Measurements from ENCODE around the gene CDC6.

The CDC6 gene

DNA sequence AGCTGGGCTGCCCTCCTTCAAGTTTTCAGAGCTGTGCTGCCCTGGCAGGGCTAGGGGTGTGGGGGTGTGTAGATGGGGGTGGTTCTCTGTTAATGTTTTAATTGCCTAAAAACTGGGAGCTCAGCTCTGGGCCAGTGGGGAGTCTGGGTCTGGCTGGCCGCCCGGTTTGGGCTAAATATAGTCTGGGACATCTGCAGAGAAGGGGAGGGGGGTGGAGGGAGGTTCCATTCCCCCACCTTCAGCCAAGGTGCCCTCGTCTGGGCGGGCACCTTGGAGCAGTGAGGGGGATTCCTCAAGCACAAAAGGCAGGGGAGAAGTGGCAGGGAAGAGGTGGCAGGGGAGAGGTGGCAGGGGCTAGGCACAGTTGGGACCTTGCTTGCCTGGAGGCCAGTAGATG is 34.3 kb downstream of the CDC6 start:
- in situ Hi-C loops (cut with MboI; ENCODE audit: low sequenced_read_pairs) = no loop called here

DNA sequence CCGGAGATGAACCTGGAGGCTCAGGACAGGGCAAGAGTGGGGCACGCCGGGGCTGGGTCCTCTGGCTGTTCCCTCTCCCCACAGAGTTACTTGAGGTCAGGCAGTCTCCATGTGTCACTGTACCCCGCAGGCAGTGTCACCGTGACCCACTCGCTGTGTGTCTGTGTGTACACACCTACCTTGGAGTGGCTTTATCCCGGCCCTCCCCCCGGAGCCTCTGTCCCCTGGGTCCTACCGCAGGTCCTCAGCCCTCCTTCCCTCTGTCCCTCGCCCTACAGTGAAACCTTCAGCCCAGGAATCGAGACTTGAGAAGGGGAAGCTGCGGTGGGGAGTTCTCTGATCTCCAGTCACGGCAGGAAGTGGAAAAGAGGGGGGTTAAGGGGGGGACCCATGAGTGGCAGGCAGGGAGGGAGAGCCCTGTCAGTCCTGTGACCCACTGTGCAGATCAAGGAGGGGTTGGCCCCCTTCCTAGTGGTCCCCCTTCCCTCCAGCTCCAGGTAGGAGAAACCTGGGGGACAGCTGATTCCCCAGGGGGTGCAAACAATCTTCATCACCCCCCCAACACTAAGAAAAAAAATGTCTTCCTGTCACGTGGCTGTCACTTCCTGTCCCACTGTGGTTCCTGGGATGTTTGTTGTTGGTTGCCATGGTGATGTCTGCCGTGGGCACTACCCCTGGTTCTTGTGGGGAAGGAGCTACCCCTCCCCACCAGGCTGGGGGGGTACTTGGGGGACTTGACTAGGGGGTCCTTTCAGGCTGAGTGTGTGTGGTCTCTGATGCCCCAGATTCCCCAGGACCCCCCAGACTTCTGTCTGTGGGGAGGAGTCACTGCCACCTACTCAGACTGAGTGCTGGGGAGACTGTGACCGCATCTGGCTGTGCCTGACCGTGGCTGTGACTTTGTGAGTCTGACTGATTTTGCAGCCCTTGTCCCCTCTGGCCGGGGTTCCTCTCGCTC is 35.0 kb downstream of the CDC6 start:
- in situ Hi-C loops (cut with MboI; ENCODE audit: low sequenced_read_pairs) = no loop called here

DNA sequence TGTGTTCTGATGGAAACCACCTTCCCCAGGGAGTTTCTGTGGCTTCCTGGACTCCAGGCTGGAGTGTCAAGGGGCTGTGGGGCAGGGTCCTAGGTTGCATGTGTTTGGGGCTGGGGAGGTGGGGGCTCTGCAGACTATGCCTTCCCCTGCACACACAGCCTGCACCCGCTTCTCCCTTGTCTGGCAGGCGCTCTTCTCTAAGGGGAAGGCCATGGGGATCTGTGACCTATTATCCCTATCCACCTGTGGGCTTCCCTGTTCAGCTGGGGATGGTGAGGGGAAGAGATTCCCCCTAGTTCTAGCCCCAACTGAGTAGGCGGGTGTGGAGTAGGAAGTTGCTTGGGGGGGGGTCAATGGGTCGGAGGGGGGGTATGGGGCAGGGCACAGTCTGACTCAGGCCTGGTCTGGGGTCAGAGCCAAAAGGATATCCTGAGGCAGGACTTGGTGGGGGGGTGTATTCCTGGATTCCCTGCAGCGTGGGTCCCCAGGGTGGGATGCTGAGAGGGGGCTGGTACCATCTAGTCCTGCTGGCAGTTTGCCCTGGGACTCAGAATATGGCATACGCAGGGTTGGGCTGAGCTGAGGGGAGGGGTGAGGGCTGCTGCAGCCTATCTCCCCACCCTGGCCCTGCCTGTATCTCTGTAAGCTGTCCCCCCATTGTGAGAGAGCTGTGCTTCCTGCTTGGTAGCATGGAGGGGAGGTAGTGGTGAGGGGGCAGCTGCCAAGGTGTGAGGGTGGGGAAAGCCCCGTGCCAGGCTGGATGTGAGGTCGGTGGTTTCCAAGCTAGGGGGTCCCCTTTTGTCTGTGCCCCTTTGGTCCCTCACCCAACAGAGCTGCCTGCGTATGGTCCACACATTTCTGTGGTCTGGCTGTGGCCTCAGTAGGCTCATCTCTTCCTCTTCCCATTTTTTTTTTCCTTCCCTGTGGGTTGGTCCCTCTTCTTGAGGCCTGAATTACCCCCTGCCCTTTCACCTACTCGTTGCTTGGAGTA is 36.0 kb downstream of the CDC6 start:
- in situ Hi-C loops (cut with MboI; ENCODE audit: low sequenced_read_pairs) = no loop called here

DNA sequence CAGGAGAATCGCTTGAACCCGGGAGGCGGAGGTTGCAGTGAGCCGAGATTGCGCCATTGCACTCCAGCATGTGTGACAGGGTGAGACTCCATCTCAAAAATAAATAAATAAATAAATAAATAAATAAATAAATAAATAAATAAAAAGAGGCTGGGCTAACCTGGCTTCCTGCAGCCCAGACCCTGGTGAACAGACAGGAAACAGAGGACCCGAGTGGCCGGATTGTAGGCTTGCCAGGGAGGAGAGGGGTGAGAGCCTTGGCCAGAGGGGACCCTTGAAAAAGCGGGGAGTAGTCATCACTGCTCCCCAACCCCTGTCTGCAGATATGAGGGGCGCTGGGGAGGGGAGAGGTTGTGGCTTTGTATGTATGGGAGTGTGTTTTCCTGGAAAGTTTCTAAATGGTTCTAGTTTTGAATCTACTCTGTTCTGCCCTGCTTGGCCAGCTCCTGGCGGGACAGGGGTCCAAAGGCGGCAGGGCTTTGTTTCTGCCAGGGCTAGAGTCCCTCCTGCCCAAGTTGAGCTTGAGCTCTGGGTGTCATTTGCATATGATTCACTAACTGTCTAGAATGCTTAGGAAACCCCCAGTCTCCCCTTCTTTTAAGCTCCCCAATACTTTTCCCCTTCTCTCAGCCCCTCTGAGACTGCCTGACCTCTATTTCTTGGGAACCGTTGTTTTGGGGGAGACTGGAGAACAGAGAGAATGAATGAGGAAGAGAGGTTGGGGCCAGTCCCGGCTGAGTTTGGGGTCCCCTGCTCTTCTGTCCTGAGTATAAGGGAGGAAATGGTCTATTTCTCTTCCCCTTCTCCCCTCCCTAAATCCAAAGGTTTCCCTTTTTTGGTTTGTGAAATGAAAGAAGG is 37.7 kb downstream of the CDC6 start:
- in situ Hi-C loops (cut with MboI; ENCODE audit: low sequenced_read_pairs) = no loop called here

DNA sequence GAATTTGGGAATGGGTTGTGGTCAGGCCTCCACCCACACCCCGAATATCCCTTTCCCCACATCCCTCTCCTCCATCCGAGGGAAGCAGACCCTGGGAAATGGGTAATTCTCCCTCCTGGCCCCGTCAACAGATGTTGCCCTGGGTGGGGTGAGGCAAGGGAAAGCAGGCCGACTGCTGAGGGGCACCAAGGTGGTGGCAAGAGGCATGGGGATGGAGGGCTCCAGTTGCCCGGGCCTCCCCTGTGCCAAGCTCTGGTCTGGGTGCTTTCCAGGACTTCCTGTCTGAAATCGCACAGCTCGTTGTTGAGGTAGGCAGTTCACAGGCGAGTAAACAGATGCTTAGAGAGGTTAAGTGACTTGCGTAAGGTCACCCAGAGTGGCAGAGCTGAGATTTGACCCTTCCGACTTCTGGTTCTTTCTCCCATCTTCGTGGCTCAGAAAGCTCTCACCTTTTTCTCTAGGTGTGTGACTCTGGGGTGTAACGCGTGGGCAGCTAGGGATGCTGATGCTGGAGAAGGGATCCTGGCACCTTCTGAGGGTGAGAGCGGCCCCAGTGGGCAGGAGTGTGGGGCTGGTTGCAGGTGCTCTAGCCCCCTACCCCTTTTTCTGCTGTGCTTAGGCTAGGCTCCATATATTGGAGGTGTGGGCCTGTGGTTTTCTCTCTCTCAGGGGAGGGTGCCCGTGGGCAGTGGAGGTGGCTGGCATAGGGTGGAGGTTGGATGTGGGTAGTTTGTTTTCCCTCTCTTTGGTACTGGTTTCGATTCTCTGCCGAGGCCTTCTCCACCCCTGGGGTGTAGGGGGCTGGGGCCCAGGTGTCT is 38.5 kb downstream of the CDC6 start:
- in situ Hi-C loops (cut with MboI; ENCODE audit: low sequenced_read_pairs) = no loop called here

DNA sequence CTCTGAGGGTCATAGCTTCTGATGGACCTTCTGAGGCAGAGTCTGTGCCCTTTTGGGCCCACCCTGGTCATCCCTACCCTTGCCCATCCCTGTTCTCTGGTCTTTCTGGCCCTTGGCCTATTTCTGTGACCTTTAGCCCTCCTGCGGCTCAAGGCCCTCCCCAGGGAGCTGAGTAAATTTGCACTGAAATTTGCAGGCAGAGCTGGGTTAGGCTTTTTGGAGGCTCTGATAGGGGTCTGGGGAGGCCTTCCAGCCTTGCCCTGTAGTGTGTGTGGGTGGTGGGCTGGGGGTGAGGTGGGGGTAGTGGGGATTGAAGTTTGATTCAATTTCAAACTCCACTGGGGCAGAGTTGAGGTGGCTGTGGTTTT is 39.1 kb downstream of the CDC6 start:
- in situ Hi-C loops (cut with MboI; ENCODE audit: low sequenced_read_pairs) = no loop called here

DNA sequence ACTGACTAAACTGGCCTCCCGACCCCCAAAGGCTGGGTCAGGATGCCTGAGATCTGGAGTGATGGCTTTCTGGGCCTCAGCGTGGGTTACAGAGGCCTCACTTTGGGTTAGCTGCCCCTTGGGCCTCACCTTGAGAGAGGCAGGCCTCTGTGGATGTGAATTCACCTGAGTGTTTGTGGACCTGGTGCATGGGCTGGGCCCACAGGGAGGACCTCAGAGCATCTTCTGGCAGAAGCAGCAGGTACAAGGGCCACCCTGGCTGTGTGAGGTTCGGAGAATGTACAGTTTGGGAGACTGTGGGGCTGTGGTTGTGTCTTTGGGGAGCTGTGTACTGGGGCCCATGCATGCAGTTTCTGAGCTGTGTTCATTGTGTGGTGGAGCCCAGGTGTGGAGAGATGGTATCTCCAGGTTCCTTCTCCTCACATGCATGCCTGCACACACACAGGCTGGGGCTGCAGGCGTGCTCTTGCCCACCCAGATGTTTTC is 39.6 kb downstream of the CDC6 start:
- in situ Hi-C loops (cut with MboI; ENCODE audit: low sequenced_read_pairs) = no loop called here

DNA sequence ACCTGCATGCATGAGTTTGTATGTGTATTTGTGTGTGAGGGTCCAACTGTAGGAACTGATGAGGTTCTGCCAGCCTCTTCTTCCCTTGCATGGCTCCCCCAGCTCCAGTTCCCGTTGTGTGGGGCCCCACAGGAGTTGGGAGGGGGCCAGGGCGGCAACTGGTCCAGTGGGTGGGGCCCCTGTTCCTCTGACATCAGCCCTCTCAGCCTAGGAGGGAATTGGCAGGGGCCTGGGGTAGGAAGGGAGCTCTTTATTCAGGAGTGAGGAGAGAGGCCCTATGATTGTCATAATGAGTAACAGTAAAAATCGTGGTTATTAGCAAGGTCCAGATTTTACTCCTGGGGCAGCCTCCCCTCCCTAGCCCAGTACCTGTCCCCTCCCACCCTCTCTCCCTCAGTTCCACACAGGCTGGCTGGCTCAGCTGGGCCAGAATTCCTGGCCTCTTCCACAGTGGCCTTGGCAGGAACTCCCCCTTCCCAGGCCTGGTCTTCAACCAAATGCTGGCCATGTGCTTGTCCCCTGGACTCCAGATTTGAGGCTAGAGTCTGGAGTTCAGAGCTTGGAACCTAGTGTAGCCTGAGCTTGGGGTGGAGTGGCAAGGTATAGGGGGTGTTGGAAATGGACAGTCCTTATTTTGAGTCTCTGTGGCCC is 40.2 kb downstream of the CDC6 start:
- in situ Hi-C loops (cut with MboI; ENCODE audit: low sequenced_read_pairs) = no loop called here

DNA sequence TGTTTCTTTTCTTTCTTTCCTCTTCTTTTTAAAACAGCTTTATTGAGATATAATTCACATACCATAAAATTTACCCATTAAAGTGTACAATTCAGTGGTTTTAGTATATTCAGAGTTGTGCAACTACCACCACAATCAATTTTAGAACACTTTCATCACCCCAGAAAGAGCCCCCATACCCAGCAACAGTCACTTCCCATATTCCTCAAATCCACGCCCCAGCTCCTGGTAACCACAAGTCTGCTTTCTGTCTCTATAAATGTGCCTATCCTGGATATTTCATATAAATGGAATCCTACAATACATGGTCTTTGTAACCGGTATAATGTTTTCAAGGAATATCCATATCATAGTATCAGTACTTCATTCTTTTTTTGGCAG is 40.7 kb downstream of the CDC6 start:
- in situ Hi-C loops (cut with MboI; ENCODE audit: low sequenced_read_pairs) = no loop called here

DNA sequence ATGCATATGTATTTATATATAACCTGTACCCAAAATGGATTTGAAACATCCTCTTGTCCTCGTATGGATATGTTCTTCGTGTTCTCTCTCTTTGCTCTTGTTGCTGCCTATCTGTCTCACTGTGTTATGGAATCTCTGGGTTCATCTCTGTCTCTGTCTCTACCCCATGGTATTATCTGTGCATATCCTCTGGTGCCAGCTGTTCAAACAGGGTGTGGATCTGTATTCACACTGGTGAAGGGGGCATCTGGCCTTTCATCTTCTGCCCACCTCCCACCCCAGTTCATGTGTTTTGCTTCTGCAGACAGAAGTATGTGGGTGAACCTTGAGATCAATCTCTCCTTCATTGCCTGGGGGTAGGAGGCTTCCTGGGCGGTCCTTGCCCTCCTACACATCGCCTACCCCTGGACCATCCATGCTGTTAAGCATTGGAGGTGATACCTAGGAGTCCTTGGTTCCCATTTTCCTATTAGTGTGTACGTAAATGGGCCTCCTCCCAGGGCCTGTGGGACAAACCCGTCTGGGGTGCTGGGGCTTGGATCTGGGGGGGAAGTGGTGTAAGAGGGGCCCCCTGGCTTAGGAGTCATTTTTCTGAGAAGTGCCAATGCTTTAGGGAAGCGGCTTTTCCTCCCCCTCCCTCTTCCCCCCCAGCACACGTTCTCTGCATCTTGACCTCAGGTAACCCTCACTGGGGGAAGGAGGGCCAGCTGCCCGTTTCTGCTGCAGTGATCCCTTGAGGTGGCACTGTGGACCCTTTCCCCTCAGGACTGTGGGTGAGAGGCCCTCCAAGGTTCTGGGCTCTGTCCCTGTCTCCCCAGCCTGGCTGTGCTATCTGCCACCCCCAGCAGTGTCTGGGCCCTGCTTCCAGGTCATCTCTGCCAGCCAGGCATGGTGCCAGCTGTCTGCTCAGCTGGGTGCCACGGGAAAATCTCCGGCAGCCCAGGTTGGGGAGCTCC is 42.4 kb downstream of the CDC6 start:
- in situ Hi-C loops (cut with MboI; ENCODE audit: low sequenced_read_pairs) = no loop called here

DNA sequence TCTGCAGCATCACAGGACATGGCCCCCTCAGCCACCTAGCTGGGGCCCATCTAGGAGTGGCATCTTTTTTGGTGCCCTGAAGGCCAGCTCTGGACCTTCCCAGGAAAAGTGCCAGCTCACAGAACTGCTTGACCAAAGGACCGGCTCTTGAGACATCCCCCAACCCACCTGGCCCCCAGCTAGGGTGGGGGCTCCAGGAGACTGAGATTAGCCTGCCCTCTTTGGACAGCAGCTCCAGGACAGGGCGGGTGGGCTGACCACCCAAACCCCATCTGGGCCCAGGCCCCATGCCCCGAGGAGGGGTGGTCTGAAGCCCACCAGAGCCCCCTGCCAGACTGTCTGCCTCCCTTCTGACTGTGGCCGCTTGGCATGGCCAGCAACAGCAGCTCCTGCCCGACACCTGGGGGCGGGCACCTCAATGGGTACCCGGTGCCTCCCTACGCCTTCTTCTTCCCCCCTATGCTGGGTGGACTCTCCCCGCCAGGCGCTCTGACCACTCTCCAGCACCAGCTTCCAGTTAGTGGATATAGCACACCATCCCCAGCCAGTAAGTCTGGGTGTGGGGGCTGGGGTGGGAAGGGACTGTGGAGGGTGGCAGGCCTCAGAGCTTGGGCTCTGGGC is 43.3 kb downstream of the CDC6 start:
- in situ Hi-C loops (cut with MboI; ENCODE audit: low sequenced_read_pairs) = no loop called here

DNA sequence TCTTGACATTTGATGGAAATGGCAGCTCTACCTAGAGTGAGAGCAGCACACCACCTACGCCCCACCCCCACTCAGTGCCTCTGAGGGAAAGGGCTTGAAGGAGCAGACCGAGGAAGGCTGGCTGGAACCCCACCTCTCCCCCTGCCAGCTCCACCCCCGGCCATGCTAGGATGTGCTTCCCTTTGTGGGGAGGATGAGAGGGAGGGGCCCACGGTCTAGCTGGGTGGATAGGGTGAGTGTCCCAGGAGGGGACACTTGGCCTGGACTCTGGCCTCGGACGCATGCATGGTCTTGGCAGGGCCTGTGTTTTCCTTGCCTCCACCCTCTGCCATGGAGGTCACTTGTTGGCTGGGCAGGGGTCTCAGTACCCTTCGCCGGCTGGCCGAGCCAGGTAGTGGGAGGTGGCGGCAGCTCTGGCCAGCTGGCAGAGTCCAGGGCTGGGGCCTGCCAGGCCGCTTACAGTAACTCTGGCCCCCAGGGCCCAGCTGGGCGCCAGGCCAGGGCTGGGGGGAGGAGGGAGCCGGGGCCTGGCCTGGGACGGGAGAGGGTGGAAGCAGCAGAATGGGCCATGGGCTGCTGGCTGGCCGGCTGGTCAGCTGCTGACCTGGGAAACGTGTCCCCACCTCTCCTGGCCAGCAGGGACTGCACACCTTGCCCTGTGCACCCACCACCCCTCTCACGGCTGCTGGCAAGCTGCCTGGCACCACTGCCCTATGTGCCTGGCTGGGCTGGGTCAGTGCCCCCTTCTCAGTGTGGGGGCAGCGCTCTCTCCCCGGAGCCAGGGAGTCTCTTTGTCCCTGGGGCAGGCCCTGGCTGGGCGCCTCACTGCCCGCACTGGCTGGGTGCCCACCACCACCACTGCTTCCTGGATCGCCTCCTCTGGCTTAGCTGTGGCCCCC is 44.3 kb downstream of the CDC6 start:
- in situ Hi-C loops (cut with MboI; ENCODE audit: low sequenced_read_pairs) = no loop called here

DNA sequence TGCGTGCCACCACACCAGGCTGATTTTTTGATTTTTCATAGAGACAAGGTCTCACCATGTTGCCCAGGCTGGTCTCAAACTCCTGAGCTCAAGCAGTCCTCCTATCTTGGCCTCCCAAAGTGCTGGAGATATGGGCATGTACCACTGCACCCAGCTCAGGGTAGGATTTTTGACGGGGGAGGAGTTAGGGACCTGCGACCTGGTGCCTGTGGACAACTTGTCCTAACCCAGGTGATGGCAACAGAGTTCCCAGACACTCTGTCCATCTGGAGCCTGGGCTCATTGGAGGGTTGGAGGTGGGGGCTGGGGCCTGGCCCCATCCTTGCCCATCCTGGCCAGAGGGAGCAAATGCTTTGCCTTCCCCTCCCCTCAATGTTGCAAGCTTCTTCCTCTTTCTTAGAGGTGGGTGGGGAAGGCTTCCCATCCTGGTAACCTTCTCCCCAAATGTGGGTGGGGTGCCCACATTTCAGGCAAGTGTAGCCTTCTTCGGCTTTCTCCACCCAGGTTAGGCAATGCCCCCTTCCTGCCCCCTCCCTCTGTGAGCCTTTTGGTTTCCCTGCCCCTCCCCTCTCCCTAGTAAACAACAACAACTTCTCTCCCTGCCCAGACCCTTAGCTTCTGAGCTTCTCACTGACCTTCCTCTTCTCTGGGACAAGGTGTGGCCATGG is 46.2 kb downstream of the CDC6 start:
- in situ Hi-C loops (cut with MboI; ENCODE audit: low sequenced_read_pairs) = no loop called here

DNA sequence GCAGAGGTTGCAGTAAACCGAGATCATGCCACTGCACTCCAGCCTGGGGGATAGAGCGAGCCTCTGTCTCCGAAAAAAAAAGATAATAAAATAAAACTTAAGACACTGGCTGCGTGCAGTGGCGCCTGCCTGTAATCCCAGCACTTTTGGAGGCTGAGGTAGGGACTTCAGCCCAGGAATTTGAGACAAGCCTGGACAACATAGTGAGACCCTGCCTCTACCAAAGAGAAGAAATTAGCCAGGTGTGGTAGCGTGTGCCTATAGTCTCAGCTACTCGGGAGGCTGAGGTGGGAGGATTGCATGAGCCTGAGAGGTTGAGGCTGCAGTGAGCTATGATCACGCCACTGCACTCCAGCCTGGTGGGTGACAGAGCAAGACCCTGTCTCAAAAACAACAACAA is 47.9 kb downstream of the CDC6 start:
- in situ Hi-C loops (cut with MboI; ENCODE audit: low sequenced_read_pairs) = no loop called here

DNA sequence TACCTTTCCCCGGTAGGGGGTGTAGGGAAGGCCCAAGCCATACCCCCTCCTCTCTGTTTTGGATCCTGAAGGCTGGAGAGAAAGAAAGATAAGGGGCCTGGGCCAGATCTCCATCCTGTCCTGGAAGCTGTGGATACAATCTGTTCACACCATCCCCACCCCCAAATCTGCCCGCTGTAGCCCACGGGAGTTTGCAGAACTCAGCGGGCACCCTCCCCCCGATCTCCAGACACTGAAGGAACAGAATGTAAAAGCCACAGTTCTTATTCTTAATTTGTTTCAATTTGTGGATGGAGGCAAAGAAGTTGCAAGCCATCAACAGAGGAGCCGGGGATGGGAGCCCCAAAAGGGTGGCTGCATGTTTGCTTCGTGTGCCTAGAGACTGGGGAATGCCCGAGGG is 49.7 kb downstream of the CDC6 start:
- in situ Hi-C loops (cut with MboI; ENCODE audit: low sequenced_read_pairs) = no loop called here

DNA sequence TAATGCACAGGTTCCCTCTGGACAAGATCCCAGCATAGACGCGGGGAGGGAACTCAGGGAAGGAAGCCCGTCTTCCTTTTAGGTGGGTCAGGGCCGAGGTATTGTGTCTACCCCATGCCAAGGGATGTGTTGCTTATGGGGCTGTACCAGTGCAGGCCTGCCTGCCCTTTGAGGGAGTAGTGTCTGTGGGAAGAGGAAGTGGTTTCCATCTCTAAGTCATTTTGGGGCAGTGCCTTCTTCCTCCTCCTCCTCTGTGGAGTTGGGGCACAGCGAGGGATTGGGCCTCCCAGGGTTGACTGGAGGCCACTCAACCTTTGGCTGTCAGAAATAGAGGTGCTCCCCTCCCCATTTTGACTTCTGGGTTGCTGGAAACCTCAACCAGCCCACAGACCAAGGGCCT is 50.4 kb downstream of the CDC6 start:
- in situ Hi-C loops (cut with MboI; ENCODE audit: low sequenced_read_pairs) = no loop called here

Data from HL-60/S4 treated with retinoic acid at 250 ng/mL for 4 days and 3 days (cell line).